SH-SY5Y (cell line): ENCODE results near the gene MEI4.

Experiments
- GATA2 ChIP-seq: IDR thresholded peaks from 2 replicates; pipeline ENCODE4 v1.6.1; 2011; ENCODE audit warnings: mild to moderate bottlenecking, low read depth, low read length
- GATA3 ChIP-seq: IDR thresholded peaks from 2 replicates; pipeline ENCODE4 v1.6.1; 2011; ENCODE audit warnings: low read depth, mild to moderate bottlenecking, low read length, moderate library complexity

GRCh38 chr6:77666340-77666739, 13.5 kb downstream of the MEI4 start:
- TF ChIP-seq GATA2 (no peak), GATA3 (no peak)
